Left renal cortex interstitium (tissue), 4 donors: ENCODE results near the gene VPS9D1. TPM values are rescaled to one million over a fixed set of nuclear protein-coding genes. Genes with fewer than 3 reads are reported as not detected.

Source experiments
- DNase-seq, 4 donors: peaks; one replicate each; pipeline ENCODE4 v3.0.0-alpha.2; 2013; ENCODE audit warnings: low read depth in 4 of 4, low spot score in 2 of 4, missing footprints in 1 of 4
- polyA plus RNA-seq, 4 donors: library from polyadenylated mRNA; unstranded; fragments of 120-200 nt; gene quantifications; one replicate each; pipeline ENCODE4 v1.2.1, GENCODE V29; 2013; ENCODE audit not compliant: insufficient read length in 4 of 4

VPS9D1 gene
- polyA plus RNA-seq, 4 donors, result 8.7 to 16.3 (median 15.5) TPM

DNA sequence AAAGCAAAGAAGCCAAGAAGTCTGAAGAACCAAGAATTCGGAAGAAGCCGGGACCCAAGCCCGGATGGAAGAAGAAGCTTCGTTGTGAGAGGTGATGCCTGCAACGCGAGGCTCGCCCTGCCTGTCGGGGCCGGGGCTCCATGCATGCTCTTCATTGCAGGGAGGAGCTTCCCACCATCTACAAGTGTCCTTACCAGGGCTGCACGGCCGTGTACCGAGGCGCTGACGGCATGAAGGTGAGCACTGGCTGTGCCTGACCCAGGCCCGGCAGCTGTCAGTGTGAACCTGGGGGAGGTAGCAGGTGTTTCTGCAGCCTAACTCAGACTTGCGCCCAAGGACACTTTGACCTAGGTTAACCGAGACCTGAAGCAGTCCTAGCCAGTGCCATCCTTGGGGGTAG is 12.6 kb upstream of the VPS9D1 start:
- DNase-seq, result no peak

DNA sequence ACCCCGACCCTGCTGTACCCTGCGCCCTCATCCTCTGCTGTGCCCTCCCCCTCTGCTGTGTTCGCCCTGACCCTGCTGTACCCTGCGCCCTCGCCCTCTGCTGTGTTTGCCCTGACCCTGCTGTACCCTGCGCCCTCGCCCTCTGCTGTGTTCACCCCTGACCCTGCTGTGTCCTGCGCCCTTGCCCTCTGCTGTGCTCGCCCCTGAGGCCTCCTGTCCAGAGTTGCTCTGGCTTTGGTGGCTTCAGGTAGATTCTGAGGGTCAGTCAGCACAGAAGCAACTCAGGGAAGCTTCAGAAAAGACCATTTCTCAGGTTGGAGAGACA is 12.2 kb upstream of the VPS9D1 start:
- DNase-seq, result no peak

DNA sequence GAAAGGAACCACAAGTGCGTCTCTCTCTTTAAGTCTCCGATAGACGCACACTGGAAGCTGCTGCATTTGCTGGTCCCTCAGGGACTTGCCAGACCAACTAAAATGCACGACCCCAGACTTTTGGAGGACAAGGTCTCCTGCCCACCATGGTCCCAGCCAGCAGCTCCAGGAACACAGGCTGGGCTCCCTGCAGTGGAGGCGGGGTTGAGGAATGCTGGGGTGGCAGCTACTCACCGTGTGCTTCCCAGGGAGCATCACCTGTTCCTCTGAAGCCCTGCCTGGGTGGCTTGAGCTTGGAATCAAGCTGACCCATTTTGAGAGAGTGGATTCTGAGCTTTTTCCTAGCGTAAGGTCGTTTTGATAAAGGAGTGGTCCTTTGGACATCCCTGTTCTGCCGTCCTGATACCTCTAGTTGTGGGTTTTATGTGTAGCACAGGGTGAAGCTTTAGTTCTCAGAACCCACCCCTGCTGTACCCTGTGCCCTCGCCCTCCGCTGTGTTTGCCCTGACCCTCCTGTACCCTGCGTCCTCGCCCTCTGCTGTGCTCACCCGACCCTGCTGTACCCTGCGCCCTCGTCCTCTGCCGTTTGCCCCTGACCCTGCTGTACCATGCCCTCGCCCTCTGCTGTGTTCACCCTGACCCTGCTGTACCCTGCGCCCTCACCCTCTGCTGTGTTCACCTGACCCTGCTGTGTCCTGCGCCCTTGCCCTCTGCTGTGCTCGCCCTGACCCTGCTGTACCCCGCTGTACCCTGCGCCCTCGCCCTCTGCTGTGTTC is 11.6 kb upstream of the VPS9D1 start:
- DNase-seq, result no peak

DNA sequence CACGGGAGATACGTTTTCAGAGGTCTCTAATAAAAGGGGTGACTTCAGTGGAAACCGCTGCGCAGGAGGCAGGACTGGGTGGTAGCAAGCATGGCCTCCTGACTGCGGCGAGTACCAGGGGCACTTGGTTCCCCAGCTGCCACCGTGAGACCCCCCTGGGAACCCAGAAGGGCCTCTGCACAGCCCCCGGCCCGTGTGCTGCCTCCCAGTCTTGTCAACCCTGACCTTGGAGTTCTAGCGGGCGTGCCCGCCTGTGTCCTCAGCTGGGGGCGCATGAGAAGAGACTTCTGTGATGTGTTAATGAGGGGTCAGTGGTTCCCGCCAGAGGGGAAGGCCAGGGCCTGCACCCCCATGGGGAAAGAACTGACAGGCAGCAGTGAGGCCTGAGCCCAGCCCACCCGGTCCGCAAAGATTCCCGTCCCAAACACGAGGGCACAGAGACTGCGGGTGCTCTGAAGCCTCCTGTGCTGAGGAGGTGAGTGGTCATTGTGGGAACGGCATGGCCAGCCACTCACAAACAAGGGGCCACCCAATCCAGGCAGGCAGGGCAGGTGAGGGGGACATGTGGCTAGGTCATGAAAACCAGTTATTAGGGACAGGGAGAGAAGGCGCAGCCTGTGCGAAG is 10.0 kb upstream of the VPS9D1 start:
- no peak for DNase-seq

DNA sequence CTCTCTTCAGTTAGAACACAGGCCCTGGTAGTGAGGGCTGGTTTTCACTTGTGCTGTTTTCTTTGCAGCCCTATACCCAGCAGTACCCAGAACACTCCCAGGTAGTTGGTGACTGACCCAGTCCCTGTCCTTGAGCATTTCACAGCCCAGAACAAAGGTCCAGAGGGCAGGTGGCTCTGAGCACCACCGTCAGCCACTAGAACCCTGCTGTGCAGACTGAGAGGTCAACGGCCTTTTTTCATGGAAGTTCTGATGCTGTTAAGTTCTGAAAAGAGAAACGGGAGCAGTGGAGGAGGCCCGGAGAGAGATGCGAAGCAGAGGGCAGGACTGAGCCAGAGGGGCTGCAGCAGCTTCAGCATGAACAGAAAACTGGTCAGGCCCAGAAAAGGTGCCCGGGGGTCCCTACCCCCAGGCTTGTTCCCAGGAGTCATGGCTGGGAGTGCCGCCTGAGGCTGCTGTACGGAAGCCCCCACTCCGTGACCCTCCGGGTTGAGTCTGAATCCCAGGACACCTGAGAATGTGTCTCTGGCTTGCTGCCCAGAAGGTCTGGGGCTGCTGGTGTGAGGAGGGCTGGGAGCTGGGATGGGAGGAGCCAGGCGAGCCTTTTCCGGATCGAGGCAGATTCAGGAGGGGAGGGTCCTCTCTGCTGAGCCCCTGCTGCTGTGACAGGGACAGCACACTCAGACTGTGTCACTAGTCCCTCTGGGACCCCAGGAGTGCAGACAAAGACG is 9.3 kb upstream of the VPS9D1 start:
- DNase-seq, result no peak

DNA sequence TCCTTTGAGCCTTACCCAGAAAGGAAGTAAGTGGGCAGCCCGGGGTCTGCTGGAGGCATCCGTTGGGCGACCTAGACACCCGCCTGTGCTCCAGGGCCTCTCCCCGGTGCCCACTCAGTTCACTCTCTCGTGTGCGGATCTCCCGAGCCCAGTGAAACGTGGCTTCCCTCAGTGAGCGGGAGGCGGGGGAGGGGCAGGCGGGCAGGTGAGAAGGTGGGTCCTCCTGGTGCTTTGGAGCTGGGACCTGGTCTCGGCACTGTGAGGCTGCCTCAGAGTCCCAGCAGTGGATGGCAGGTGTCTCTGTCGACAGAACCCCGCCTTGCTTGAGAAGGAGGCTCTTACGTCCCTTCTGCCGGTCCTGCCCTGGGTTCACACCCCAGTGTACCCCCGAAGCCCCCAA is 8.6 kb upstream of the VPS9D1 start:
- DNase-seq, result no peak

DNA sequence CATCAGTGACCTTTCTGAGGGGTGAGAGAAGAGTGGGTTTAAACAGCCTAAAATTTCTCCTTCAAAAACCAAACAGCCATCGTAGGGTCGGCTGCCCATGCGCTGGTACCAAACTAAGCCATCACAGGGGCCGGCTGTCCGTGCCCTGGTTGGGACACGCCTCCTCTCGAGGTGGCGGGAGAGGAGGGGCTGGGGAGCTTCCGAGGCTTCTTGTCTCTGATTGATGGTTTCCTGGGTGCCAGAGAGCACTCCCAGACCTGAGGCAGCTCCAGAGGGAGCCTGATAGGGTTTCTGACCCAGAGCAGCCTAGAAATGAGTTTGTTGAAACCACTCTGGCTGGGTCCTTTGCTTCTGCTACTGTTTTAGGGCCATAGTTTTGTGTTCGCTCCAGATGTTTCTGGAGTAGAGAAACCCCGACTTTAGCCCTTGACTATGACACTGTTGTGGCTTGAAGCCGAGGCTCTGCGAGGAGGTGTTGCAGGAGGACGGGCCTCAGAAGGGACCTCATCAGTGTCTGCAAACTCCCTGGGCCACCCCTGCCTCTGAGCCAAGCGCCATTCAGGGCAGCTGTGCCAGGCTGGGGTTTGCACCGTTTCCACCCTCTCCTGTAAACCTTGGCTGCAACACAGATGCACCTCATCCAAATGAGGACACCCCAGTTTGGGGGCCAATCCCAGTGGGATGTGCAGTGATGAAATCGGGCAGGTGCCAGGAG is 6.9 kb upstream of the VPS9D1 start:
- DNase-seq, result no peak

DNA sequence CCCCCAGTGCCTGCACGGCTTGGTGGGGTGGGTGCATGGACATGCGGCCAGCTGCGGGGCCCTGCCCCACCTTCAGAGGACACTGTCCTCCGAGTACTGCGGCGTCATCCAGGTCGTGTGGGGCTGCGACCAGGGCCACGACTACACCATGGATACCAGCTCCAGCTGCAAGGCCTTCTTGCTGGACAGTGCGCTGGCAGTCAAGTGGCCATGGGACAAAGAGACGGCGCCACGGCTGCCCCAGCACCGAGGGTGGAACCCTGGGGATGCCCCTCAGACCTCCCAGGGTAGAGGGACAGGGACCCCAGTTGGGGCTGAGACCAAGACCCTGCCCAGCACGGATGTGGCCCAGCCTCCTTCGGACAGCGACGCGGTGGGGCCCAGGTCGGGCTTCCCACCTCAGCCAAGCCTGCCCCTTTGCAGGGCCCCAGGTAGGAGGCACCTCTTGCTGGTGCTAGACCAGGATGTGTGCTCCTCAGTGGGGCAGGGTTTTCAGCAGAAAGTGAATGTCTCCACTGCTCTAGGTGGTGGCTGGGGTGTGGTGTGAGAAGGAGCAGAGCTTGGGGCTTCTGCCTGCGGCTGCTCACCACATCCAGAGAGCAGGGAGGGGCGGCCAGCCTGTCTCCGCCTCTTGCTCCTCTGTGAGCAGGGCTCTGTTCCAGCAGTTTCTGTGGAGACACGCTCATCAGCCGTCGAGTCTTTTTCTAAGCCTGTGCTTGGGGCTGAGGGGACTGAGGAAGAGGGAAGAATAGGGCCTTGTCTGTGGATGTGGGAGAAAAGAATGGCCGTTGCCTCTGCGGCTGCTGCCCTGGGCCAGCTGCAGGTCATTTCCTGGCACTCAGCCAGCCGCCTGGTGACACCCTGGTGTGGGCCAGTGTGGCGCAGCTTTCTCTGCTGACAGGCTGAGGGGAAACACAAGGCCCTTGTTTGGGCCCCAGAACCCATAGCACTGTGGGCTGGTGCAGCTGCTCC is 2.9 kb upstream of the VPS9D1 start:
- no peak for DNase-seq

DNA sequence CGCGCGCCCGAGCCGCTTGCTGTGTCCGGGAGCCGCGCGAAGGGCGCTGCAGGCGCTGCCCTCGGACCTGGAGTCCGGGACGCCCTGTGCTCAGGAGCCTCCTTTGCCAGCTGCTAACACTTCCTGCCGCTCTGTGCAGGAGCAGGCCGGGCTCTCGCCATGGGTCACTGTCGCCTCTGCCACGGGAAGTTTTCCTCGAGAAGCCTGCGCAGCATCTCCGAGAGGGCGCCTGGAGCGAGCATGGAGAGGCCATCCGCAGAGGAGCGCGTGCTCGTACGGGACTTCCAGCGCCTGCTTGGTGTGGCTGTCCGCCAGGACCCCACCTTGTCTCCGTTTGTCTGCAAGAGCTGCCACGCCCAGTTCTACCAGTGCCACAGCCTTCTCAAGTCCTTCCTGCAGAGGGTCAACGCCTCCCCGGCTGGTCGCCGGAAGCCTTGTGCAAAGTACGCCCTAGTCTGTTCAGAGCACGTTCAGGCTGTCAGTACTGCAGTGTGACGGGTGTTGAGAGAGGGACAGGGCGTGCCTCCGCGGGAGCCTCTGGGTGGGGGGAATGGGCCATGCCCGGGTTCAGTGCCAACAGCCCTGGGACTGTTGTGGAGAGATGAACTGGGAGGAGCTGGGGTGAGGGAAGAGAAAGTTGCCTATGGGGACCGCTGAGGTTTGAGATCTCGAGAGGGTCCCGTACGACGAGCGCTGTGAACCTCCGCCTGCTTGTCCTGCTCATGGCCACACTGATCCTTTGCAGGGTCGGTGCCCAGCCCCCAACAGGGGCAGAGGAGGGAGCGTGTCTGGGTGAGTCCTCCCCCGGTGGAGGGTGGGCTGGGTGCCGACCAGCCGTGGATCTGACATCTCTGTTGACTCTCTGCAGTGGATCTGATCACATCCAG is 1.9 kb upstream of the VPS9D1 start:
- no peak for DNase-seq

DNA sequence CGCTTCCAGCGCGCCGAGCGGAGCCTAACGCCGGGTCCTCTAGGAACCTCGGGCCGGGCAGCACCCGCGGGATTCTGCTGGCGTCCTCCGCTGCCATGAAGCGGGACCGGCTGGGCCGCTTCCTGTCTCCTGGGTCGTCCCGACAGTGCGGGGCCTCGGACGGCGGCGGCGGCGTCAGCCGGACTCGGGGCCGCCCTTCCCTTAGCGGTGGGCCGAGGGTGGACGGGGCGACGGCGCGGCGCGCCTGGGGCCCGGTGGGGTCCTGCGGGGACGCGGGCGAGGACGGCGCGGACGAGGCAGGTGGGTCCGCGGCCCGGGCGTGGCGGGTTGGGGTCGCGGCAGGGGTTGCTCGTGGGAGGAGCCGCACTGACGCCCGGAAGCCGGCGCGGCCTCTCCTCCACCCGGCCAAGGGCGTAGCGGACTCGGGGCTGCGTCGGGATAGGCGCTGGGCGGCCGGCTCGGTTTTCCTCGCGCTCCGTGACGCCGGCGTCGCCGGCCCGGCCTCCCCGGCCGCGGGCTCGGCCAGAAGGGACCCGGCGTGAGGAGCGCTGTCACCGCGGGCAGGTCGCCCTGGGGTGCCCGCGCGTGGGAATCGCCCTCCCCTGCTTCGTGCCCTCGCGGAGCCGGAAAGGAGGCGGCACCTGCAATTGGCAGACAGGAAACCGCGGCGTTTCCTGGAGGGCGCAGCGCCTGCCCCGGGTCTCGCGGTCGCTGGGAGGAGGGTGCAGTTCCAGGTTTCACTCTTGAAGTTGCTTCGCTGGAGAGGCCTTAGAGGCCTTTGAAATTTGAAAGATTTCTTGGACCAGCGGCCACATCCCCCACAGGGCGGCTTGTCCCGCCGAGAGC is 1.1 kb upstream of the VPS9D1 start:
- no peak for DNase-seq

DNA sequence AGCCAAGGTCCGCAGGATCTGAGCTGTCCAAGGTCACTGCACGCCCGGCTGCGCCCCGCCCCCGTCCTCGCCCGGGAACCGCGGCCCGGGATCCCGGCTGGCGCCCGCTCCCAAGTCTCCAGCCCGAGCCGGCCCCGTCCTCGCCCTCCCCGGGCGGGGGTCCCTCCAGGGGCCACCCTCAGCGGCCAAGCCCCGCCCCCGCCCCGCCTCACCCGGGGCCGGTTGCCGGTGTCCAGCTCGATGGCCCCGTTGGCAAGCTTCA is 216 bp downstream of the VPS9D1 start:
- DNase-seq, result no peak

DNA sequence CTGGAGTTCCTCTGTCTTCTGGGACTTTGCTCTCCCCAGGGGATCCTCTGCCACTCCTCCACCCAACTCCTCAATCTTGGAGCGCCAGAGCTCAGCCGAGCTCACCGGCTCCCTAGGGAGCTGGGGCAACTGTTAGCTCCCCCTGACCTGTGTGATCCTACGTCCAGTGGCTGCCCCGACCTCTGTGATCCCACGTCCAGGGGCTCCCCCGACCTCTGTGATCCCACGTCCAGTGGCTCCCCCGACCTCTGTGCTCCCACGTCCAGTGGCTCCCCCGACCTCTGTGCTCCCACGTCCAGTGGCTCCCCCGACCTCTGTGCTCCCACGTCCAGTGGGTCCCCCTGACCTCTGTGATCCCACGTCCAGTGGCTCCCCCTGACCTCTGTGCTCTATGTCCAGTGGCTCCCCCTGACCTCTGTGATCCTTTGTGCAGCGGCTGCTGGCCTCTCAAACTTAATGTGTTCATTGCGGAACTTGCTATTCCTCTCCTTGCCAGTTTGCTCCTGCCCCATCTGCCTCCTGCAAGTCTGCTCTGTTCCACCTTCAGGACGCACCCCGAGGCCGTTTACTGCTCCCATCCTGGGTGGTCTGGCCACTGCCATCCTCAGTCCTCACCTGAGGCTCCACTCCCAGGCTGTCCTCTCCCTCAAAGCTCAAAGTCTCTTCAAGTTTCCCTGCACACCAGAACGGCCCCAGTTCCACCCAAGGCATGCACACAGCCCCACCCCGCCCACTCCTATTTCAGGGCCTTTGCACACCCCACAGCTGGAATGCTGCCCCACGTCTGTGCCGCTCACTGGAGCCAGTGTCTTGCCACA is 2.8 kb downstream of the VPS9D1 start:
- no peak for DNase-seq

DNA sequence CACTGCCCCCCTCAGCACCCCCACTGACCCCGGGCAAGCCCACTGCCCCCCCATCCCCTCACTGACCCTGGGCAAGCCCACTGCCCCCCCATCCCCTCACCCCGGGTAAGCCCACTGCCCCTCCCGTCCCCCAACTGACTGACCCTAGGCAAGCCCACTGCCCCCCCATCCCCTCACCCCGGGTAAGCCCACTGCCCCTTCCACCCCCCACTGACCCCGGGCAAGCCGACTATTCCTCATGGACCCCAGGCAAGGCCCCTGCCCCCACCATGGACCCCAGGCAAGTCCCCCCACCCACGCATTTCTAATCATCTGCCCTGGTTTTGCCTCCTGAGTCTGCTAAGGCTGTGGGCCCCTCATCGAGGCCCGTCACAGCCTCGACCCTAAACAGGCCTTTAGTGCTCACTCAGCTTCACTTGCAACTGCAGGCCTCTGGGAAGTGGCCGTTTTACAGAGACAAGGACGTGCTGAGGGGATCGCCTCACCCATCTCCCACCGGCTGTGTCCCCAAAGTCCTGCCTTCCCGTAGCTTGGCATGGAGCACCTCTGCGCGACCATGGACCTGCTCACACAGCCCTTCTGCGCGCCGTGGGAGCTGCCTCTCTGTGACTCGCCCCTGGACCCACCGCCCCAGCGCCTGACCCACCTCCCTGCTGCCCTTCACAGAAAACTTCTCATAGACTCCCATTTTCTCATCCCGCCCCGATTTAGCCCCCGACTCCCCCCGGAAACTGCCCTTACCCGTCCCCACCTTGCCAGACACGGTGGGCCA is 3.6 kb downstream of the VPS9D1 start:
- no peak for DNase-seq

DNA sequence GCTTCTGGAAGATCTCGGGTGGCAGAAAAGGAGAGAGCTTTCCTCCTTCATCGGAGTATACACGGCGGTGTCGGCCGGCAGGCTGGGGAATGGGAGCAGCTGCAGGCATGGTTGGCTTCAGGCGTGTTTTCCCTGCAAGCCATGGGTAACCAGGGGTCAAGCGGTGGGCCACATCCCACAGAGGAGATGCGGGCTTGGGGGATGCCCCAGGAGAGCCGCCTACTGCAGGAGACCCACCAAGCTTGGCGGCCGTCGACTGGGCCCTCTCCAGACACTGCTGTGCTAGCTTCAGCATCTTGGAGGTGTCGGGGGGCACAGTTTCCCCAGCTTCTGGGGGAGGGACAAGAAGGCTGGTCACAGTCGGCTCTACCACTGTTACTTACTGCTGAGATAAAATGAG is 4.2 kb downstream of the VPS9D1 start:
- no peak for DNase-seq

DNA sequence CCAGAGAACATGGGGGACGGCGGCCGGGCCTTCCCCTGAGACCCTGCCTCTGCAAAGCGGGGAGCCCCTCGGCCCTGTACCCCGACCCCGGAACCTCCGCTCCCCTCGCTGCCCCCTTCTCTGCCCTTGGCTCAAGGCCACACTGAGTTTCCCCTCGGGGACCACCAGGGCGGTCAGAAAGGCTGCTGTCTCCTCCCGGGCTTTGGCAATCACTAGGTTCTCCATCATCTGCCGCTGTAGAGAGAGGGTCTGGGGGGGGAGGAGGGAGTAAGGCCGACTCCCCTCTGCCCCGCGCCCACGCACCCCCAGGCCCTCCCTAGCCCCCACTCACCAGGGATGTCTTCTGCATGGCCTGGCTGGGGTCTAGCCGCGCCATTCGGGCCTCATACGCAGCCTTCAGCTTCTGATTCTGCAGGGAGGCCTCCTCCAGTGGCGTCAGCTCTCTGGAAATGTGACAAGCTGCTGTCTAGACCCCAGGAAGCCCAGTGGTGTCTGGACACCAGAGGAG is 8.4 kb downstream of the VPS9D1 start:
- no peak for DNase-seq

DNA sequence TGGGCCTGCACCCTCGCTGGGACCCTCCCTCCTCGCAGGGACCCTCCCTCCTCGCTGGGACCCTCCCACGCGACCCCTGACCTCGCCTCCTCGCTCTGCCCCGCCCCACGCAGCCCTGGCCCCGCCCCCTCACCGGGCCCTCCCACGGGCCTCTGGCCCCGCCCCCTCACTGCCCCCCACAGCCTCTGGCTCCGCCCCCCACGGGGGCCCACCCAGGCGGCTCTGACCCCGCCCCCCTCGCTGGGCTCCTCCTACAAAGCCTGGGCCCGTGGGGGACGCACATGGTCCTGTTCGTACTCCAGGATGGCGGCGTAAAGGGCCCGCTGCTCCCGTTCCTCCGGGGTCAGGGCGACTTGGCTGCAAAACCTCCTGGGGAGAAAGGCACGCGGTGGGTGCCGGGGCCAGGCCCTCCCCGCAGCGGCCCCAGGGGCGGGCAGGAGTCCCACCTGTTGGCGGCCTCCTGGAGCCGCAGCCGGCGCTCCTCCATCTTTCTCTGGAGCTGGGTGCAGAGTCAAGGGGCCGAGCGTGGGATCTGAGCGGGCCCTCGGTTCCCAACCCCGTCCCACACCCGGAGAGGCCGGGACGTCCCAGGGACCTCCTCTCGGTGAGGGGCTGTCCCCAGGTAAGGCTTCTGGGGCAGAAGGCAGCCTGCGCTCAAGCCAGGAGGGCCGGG is 9.0 kb downstream of the VPS9D1 start:
- DNase-seq, result no peak
